HCT116 (cell line): ENCODE data around the gene SNX8. TPM values are rescaled to one million over a fixed set of nuclear protein-coding genes. Genes with fewer than 3 reads are reported as not detected.

Source experiments
- ATAC-seq: fragments of 200-7000 bp; cut with Tn5 transposase; 2 replicates; pipeline ENCODE4 v1.9.1; 2020; ENCODE audit warnings: mild to moderate bottlenecking, moderate library complexity
- BruUV-seq: library from RNA; stranded (reverse); fragments of 400-500 nt; replicated peaks from 2 replicates; lab custom pipeline; 2021; lab: Mats Ljungman, UMichigan
- CTCF ChIA-PET: fragments of 300-600 bp; sonication (Branson Sonifier 250); formaldehyde crosslinking; loops from one replicate; lab custom pipeline; 2021; ENCODE audit warnings: antibody characterized with exemption; lab: Charles Lee
- POLR2A ChIA-PET: fragments of 300-600, 350-600 bp; sonication (Branson Sonifier 250); formaldehyde crosslinking; loops from one replicate; lab custom pipeline; 2021; ENCODE audit warnings: antibody characterized with exemption; lab: Charles Lee
- RAD21 ChIA-PET, 2 experiments: fragments of 300-600 bp; sonication (Branson Sonifier 250); formaldehyde crosslinking; loops; one replicate each; lab custom pipeline; 2023; ENCODE audit warnings: low total read pairs in 2 of 2; ENCODE audit not compliant: uncharacterized antibody in 2 of 2, unreplicated experiment in 2 of 2, low non-redundant PET in 1 of 2; lab: Charles Lee
- DNase-seq: peaks from one replicate; pipeline ENCODE4 v3.0.0-alpha.2; 2010; ENCODE audit warnings: low read depth, low spot score
- H2AFZ ChIP-seq: fragments of 200-600 bp; shearing (Covaris generic), sonication (generic); 2 replicates; pipeline ENCODE4 v1.6.1; 2017; ENCODE audit warnings: low read depth, mixed run types, mixed read lengths, antibody characterized with exemption, low read length; ENCODE audit not compliant: poor library complexity, severe bottlenecking
- H3K27ac ChIP-seq: 2 replicates; pipeline ENCODE4 v1.5.1; 2012; ENCODE audit warnings: low read depth, low read length
- H3K27me3 ChIP-seq: fragments of 200-600 bp; sonication (generic); 2 replicates; pipeline ENCODE4 v1.6.1; 2016; ENCODE audit warnings: mixed run types, low read length, mixed read lengths; ENCODE audit not compliant: insufficient read depth
- H3K36me3 ChIP-seq, 2 experiments: fragments of 200-500 bp in 1 of 2; fragments of 200-600 bp in 1 of 2; sonication (Bioruptor generic) in 1 of 2; sonication (generic) in 1 of 2; 2 replicates each; pipeline versions ENCODE4 v1.5.1 to v1.6.1; 2014 to 2016; ENCODE audit warnings: low read length in 2 of 2, inconsistent platforms in 1 of 2, mixed read lengths in 1 of 2, mixed run types in 1 of 2; ENCODE audit not compliant: insufficient read depth in 2 of 2, control insufficient read depth in 1 of 2
- H3K4me1 ChIP-seq, 2 experiments: fragments of 200-600 bp in 1 of 2; sonication (generic) in 1 of 2; 2 replicates each; pipeline versions ENCODE4 v1.5.1 to v1.6.1; 2012 to 2017; ENCODE audit warnings: low read length in 2 of 2, inconsistent platforms in 1 of 2, mild to moderate bottlenecking in 1 of 2, mixed read lengths in 1 of 2, mixed run types in 1 of 2, moderate library complexity in 1 of 2; ENCODE audit not compliant: insufficient read depth in 2 of 2, control insufficient read depth in 1 of 2
- H3K4me2 ChIP-seq: fragments of 200-600 bp; sonication (generic); 2 replicates; pipeline ENCODE4 v1.6.1; 2017; ENCODE audit warnings: mixed run types, low read length, mixed read lengths
- H3K4me3 ChIP-seq, 2 experiments: fragments of 200-600 bp in 1 of 2; sonication (generic) in 1 of 2; replicated peaks in 1 of 2; 2 replicates each; pipeline ENCODE4 v1.5.1; 2011 to 2016; ENCODE audit warnings: low read length in 2 of 2, control low read depth in 1 of 2, low read depth in 1 of 2, mild to moderate bottlenecking in 1 of 2, mixed read lengths in 1 of 2, mixed run types in 1 of 2
- H3K79me2 ChIP-seq: fragments of 200-600 bp; sonication (generic); 2 replicates; pipeline ENCODE4 v1.6.1; 2017; ENCODE audit warnings: mild to moderate bottlenecking, mixed run types, low read length, moderate library complexity, mixed read lengths; ENCODE audit not compliant: insufficient read depth
- H3K9ac ChIP-seq: fragments of 200-600 bp; sonication (generic); 2 replicates; pipeline ENCODE4 v1.6.1; 2016; ENCODE audit warnings: low read length, mixed read lengths
- H3K9me2 ChIP-seq: fragments of 200-600 bp; sonication (generic), shearing (Covaris generic); 2 replicates; pipeline ENCODE4 v1.6.1; 2017; ENCODE audit warnings: mixed run types, mild to moderate bottlenecking, moderate library complexity; ENCODE audit not compliant: insufficient read depth
- H3K9me3 ChIP-seq, 2 experiments: fragments of 200-500 bp in 1 of 2; fragments of 200-600 bp in 1 of 2; sonication (Bioruptor generic) in 1 of 2; sonication (generic) in 1 of 2; 2 replicates each; pipeline ENCODE4 v1.6.1; 2014 to 2017; ENCODE audit warnings: low read length in 2 of 2, mixed read lengths in 2 of 2, inconsistent platforms in 1 of 2, low read depth in 1 of 2, mild to moderate bottlenecking in 1 of 2, mixed run types in 1 of 2, moderate library complexity in 1 of 2; ENCODE audit not compliant: control insufficient read depth in 1 of 2, insufficient read depth in 1 of 2
- H4K20me1 ChIP-seq: fragments of 200-600 bp; sonication (generic), shearing (Covaris generic); 2 replicates; pipeline ENCODE4 v1.6.1; 2017; ENCODE audit warnings: mixed run types, mild to moderate bottlenecking, moderate library complexity; ENCODE audit not compliant: insufficient read depth
- ATF3 ChIP-seq: IDR thresholded peaks from 2 replicates; pipeline ENCODE4 v1.6.1; 2012
- CEBPB ChIP-seq: IDR thresholded peaks from 2 replicates; pipeline ENCODE4 v1.6.1; 2012; ENCODE audit warnings: low read depth
- CTCF ChIP-seq, 3 experiments: fragments of 200-600 bp in 1 of 3; sonication (generic) in 1 of 3; IDR thresholded peaks in 2 of 3; conservative IDR thresholded peaks in 1 of 3; 2 replicates each; pipeline ENCODE4 v1.5.1; 2012 to 2017; ENCODE audit warnings: low read depth in 2 of 3, low read length in 2 of 3, antibody characterized with exemption in 1 of 3, borderline replicate concordance in 1 of 3, control low read depth in 1 of 3, mild to moderate bottlenecking in 1 of 3, mixed read lengths in 1 of 3, mixed run types in 1 of 3, moderate library complexity in 1 of 3; ENCODE audit not compliant: insufficient read depth in 1 of 3
- EGR1 ChIP-seq: IDR thresholded peaks from 2 replicates; pipeline ENCODE4 v1.6.1; 2012; ENCODE audit warnings: low read depth
- ELF1 ChIP-seq: IDR thresholded peaks from 2 replicates; pipeline ENCODE4 v1.6.1; 2012; ENCODE audit warnings: low read depth, borderline replicate concordance
- FOSL1 ChIP-seq: IDR thresholded peaks from 2 replicates; pipeline ENCODE4 v1.6.1; 2012; ENCODE audit warnings: low read depth
- MAX ChIP-seq: IDR thresholded peaks from 2 replicates; pipeline ENCODE4 v1.6.1; 2012
- POLR2A ChIP-seq: IDR thresholded peaks from 2 replicates; pipeline ENCODE4 v1.7.0; 2011; ENCODE audit warnings: borderline replicate concordance; ENCODE audit not compliant: insufficient read depth, insufficient read length; ENCODE audit errors: extremely low read depth
- RAD21 ChIP-seq: IDR thresholded peaks from 2 replicates; pipeline ENCODE4 v1.6.1; 2012; ENCODE audit warnings: low read depth, mild to moderate bottlenecking
- SIN3A ChIP-seq: IDR thresholded peaks from 2 replicates; pipeline ENCODE4 v1.6.1; 2012; ENCODE audit warnings: low read depth
- SRF ChIP-seq: IDR thresholded peaks from 2 replicates; pipeline ENCODE4 v1.6.1; 2012; ENCODE audit warnings: low read depth
- TCF7L2 ChIP-seq: IDR thresholded peaks from 2 replicates; pipeline ENCODE4 v1.7.0; 2011; ENCODE audit warnings: borderline replicate concordance, inconsistent platforms; ENCODE audit not compliant: insufficient read depth, insufficient read length; ENCODE audit errors: extremely low read depth
- YY1 ChIP-seq: IDR thresholded peaks from 2 replicates; pipeline ENCODE4 v1.6.1; 2011; ENCODE audit warnings: low read length, low read depth, moderate library complexity, mild to moderate bottlenecking; ENCODE audit not compliant: insufficient replicate concordance; ENCODE audit errors: extremely low read depth
- ZFX ChIP-seq: fragments of 450-650 bp; IDR thresholded peaks from 2 replicates; pipeline ENCODE4 v1.6.1; 2017
- intact Hi-C: fragments of 100-400 bp; cut with micrococcal nuclease; formaldehyde crosslinking; loops from 2 replicates; pipeline ENCODE4 v1.10.0; 2022
- total RNA-seq: library from RNA; stranded (reverse); gene quantifications from one replicate; pipeline ENCODE4 v1.2.1, GENCODE V29; 2021; ENCODE audit not compliant: unreplicated experiment

Gene SNX8
- total RNA-seq, 1 experiment from 2014 or later = 41.7 TPM

- ChIA-PET CTCF (no interaction called here), RAD21 (no interaction called here), POLR2A (no interaction called here)
- BruUV-seq = no TSS peak
- no peak overlapping the region for H2AFZ ChIP-seq
- no peak for ATAC-seq
- H4K20me1 ChIP-seq = no peaks in the 10 kb centered on the region
- no peak overlapping the region for H3K4me2 ChIP-seq
- no peak for TF ChIP-seq POLR2A
- TF ChIP-seq EGR1 = no peak
- no peak for TF ChIP-seq MAX
- TF ChIP-seq ELF1 = no peak
- no peak for TF ChIP-seq SIN3A
- TF ChIP-seq TCF7L2 = no peak
- TF ChIP-seq ZFX = no peak
- no peak for TF ChIP-seq YY1
- no peak for TF ChIP-seq CEBPB
- TF ChIP-seq FOSL1 = no peak
- TF ChIP-seq RAD21 = no peak
- TF ChIP-seq ATF3 = no peak
- no peak for TF ChIP-seq SRF
- TF ChIP-seq CTCF (IDR thresholded peaks at IDR 0.05 in 2 of 3, conservative IDR thresholded peaks at IDR 0.05 in 1 of 3; ENCODE audit: borderline replicate concordance in 1 of 3, insufficient read depth in 1 of 3, low read depth in 2 of 3, low read length in 2 of 3) = no peak
- DNase-seq = no peak
- H3K27me3 ChIP-seq = no peaks in the 10 kb centered on the region
- H3K4me3 ChIP-seq = no peak overlapping the region
- H3K36me3 ChIP-seq = no peaks in the 10 kb centered on the region
- intact Hi-C loops = no loop called here
- no peaks in the 10 kb centered on the region for H3K4me1 ChIP-seq
- no peaks in the 10 kb centered on the region for H3K9me2 ChIP-seq
- no peak overlapping the region for H3K9ac ChIP-seq
- no peaks in the 10 kb centered on the region for H3K9me3 ChIP-seq
- peaks cover 10% of the 10 kb centered on the region for H3K79me2 ChIP-seq
- H3K27ac ChIP-seq = no peak overlapping the region
Measured at GRCh38 chr7:2278026-2278425, 36.2 kb downstream of the SNX8 start.
